GM12878 (cell line): ENCODE results near the gene EBPL. TPM values are rescaled to one million over a fixed set of nuclear protein-coding genes. Genes with fewer than 3 reads are reported as not detected.

ENCODE experiments used
- ATAC-seq: fragments of 200-7000 bp; cut with Tn5 transposase; 3 replicates; pipeline ENCODE4 v1.9.1; 2020; ENCODE audit warnings: mild to moderate bottlenecking, moderate library complexity
- BruUV-seq: library from RNA; stranded (reverse); fragments of 400-500 nt; replicated peaks from 2 replicates; lab custom pipeline; 2021; lab: Mats Ljungman, UMichigan
- CTCF ChIA-PET: fragments of 300-600 bp; sonication (Branson Sonifier 250); formaldehyde crosslinking; extraction: SDS; loops from one replicate; lab custom pipeline; 2021; ENCODE audit warnings: inconsistent platforms; lab: Yijun Ruan, JAX
- POLR2A ChIA-PET: fragments of 350-600 bp; formaldehyde crosslinking; extraction: SDS; loops from one replicate; lab custom pipeline; 2021; ENCODE audit warnings: inconsistent platforms; lab: Charles Lee
- RAD21 ChIA-PET: fragments of 300-600 bp; sonication (Branson Sonifier 250); formaldehyde crosslinking; loops from one replicate; lab custom pipeline; 2023; ENCODE audit warnings: antibody characterized with exemption; ENCODE audit not compliant: unreplicated experiment; lab: Charles Lee
- SMC1A ChIA-PET: fragments of 300-600 bp; sonication (Branson Sonifier 250); formaldehyde crosslinking; loops from one replicate; lab custom pipeline; 2023; ENCODE audit not compliant: unreplicated experiment, uncharacterized antibody; lab: Charles Lee
- DNase-seq: peaks from one replicate; pipeline ENCODE4 v3.0.0-alpha.2; 2011; ENCODE audit warnings: low read depth, low spot score
- FAIRE-seq: peaks from 3 replicates; lab custom pipeline; 2011; peaks lifted over from hg19 to GRCh38; lab: Jason Lieb, UNC
- H2AFZ ChIP-seq: 2 replicates; pipeline ENCODE4 v1.6.0; 2011; ENCODE audit warnings: low read depth, low read length, control low read depth; ENCODE audit not compliant: control insufficient read depth
- H3K27ac ChIP-seq: 2 replicates; pipeline ENCODE4 v1.5.1; 2011; ENCODE audit warnings: control low read depth; ENCODE audit not compliant: control insufficient read depth, insufficient read depth
- H3K27me3 ChIP-seq, 2 experiments: replicated peaks in 1 of 2; 2 replicates each; pipeline versions ENCODE4 v1.6.0 to v1.6.1; 2011; ENCODE audit warnings: low read length in 1 of 2; ENCODE audit not compliant: control insufficient read depth in 2 of 2, insufficient read depth in 2 of 2
- H3K36me3 ChIP-seq, 2 experiments: 2 replicates each; pipeline ENCODE4 v1.5.1; 2011; ENCODE audit warnings: low read length in 1 of 2; ENCODE audit not compliant: control insufficient read depth in 2 of 2, insufficient read depth in 2 of 2
- H3K4me1 ChIP-seq: 2 replicates; pipeline ENCODE4 v1.6.1; 2011; ENCODE audit warnings: mild to moderate bottlenecking, low read length, moderate library complexity, mixed read lengths; ENCODE audit not compliant: control insufficient read depth, insufficient read depth
- H3K4me2 ChIP-seq: 2 replicates; pipeline ENCODE4 v1.6.0; 2011; ENCODE audit warnings: control low read depth; ENCODE audit not compliant: control insufficient read depth, insufficient read depth
- H3K4me3 ChIP-seq: fragments of 200-600 bp; sonication (generic); 2 replicates; pipeline ENCODE4 v1.5.1; 2016
- H3K79me2 ChIP-seq: 2 replicates; pipeline ENCODE4 v1.6.0; 2011; ENCODE audit warnings: low read length; ENCODE audit not compliant: control insufficient read depth, insufficient read depth
- H3K9ac ChIP-seq: 2 replicates; pipeline ENCODE4 v1.8.0; 2011; ENCODE audit warnings: low read length, control low read depth, mixed read lengths; ENCODE audit not compliant: control insufficient read depth, insufficient read depth
- H3K9me3 ChIP-seq: replicated peaks from 3 replicates; pipeline ENCODE4 v1.5.1; 2011; ENCODE audit warnings: mild to moderate bottlenecking, low read length; ENCODE audit not compliant: control insufficient read depth, insufficient read depth
- H4K20me1 ChIP-seq: 2 replicates; pipeline ENCODE4 v1.6.0; 2011; ENCODE audit not compliant: control insufficient read depth, insufficient read depth
- BCLAF1 ChIP-seq: fragments of 450-650 bp; IDR thresholded peaks from 2 replicates; pipeline ENCODE4 v1.6.1; 2017; ENCODE audit warnings: antibody characterized with exemption, mild to moderate bottlenecking, moderate library complexity
- CTCF ChIP-seq, 3 experiments: IDR thresholded peaks in 2 of 3; conservative IDR thresholded peaks in 1 of 3; 2 replicates each; pipeline ENCODE4 v1.5.1; 2011; ENCODE audit warnings: low read depth in 3 of 3, low read length in 3 of 3, mild to moderate bottlenecking in 3 of 3, control low read depth in 2 of 3, moderate library complexity in 2 of 3, inconsistent platforms in 1 of 3, mixed read lengths in 1 of 3; ENCODE audit not compliant: control insufficient read depth in 2 of 3, insufficient read depth in 1 of 3; ENCODE audit errors: extremely low read depth in 1 of 3
- CUX1 ChIP-seq: IDR thresholded peaks from 2 replicates; pipeline ENCODE4 v1.6.1; 2012; ENCODE audit warnings: improper control_type of control experiment, low read depth, low read length; ENCODE audit not compliant: insufficient replicate concordance
- MYB ChIP-seq: fragments of 150-350 bp; IDR thresholded peaks from 2 replicates; pipeline ENCODE4 v1.6.1; 2014; ENCODE audit warnings: mild to moderate bottlenecking, low read depth, low read length, borderline replicate concordance
- NFYA ChIP-seq: IDR thresholded peaks from 2 replicates; pipeline ENCODE4 v1.6.1; 2011; ENCODE audit warnings: low read depth, mild to moderate bottlenecking, low read length, improper control_type of control experiment, borderline replicate concordance
- POLR2A ChIP-seq: IDR thresholded peaks from 2 replicates; pipeline ENCODE4 v1.6.1; 2011; ENCODE audit warnings: low read depth, mild to moderate bottlenecking, low read length
- RCOR1 ChIP-seq: conservative IDR thresholded peaks from 2 replicates; pipeline ENCODE4 v1.6.1; 2012; ENCODE audit warnings: low read depth, low read length, improper control_type of control experiment
- RELA ChIP-seq: fragments of 450-650 bp; IDR thresholded peaks from 2 replicates; pipeline ENCODE4 v1.8.0; 2014; ENCODE audit warnings: borderline replicate concordance; ENCODE audit not compliant: partially characterized antibody
- TCF12 ChIP-seq: IDR thresholded peaks from 2 replicates; pipeline ENCODE4 v1.6.1; 2011; ENCODE audit warnings: low read depth, mild to moderate bottlenecking, low read length
- ZBED1 ChIP-seq: IDR thresholded peaks from 2 replicates; pipeline ENCODE4 v1.6.1; 2016; ENCODE audit warnings: borderline replicate concordance
- WGBS: methylation state at CpG from one replicate; pipeline ENCODE4 v1.1.6; 2016; ENCODE audit warnings: low lambda C conversion rate; ENCODE audit not compliant: insufficient replicate concordance, insufficient coverage; ENCODE audit errors: missing lambda C conversion rate; 5-methylcytosine and 5-hydroxymethylcytosine counted together
- in situ Hi-C: fragments of 300-500 bp; cut with MboI; formaldehyde crosslinking; loops from 9 replicates; pipeline ENCODE4 v1.14.3; 2018; ENCODE audit warnings: mixed read lengths
- intact Hi-C: fragments of 100-400 bp; cut with micrococcal nuclease; formaldehyde crosslinking; loops from one replicate; pipeline ENCODE4 v1.14.2; 2022; ENCODE audit not compliant: unreplicated experiment
- polyA plus RNA-seq, 11 experiments: library from polyadenylated mRNA; depleted of rRNA in 4 of 11; unstranded in 6 of 11; stranded (reverse) in 5 of 11; fragments of >200 nt; fragmentation: Nextera tagmentation in 4 of 11; fragmentation: Illumina TruSeq in 1 of 11; extraction: Ambion mirVana in 4 of 11; extraction: Trizol in 1 of 11; gene quantifications; 1 replicate in 1 of 11; 2 replicates in 10 of 11; pipeline versions ENCODE4 v1.2.1 to v1.2.3, GENCODE V29; 2011 to 2016; ENCODE audit warnings: inconsistent platforms in 2 of 11, missing spikeins in 2 of 11, low read depth in 1 of 11
- total RNA-seq, 4 experiments: library from RNA; depleted of rRNA in 3 of 4; stranded (reverse); fragments of >200 nt in 3 of 4; fragmentation: Illumina TruSeq in 1 of 4; extraction: Trizol in 1 of 4; gene quantifications; 2 replicates each; pipeline versions ENCODE4 v1.2.1 to v1.2.3, GENCODE V29; 2013 to 2021

EBPL gene
- total and polyA plus RNA-seq, 10 of the 15 experiments (the other 5 are each of a cell fraction or from before 2014, with no cell fraction given), result 6.2 to 72.8 (median 43.5) TPM

GRCh38 chr13:49629947-49630346, 61.3 kb downstream of the EBPL start (continued):
- no peak for TF ChIP-seq CUX1
- no peak for TF ChIP-seq NFYA
- no peak for TF ChIP-seq MYB

- ChIA-PET RAD21 (interaction anchor here (1.2 to 1.6 kb wide), 3 partner anchors 9 to 174 kb away, joined by 3 to 5 read pairs (median 3); no protein-coding TSS in a partner anchor), SMC1A (interaction anchor here (1.2 to 5.8 kb wide), 6 partner anchors 9 to 186 kb away, joined by 3 to 24 read pairs (median 6); no protein-coding TSS in a partner anchor), CTCF (interaction anchor here (0.9 to 1.9 kb wide), 3 partner anchors 8 to 188 kb away, joined by 3 to 7 read pairs (median 4); no protein-coding TSS in a partner anchor), POLR2A (interaction anchor here (0.6 to 2.1 kb wide), 3 partner anchors 24 to 186 kb away, joined by 3 to 6 read pairs (median 3); partner anchors contain the start of genes CAB39L, KPNA3 and SETDB2)
- in situ Hi-C loops (no loop called here), intact Hi-C loops (no loop called here)
- H3K27ac ChIP-seq, result peak overlapping the region; percentile 14; the same call in 1 of the 2 replicates
- peaks cover 3% of the 10 kb centered on the region; the same call in 1 of the 2 replicates for H3K4me1 ChIP-seq
- WGBS, result 21% methylated on average over 8 of the region's 8 CpGs
- no peaks in the 10 kb centered on the region for H3K9me3 ChIP-seq
- H3K79me2 ChIP-seq, result peaks cover 7% of the 10 kb centered on the region
- ATAC-seq, result peak; percentile 23
- H3K4me3 ChIP-seq, result peak overlapping the region; percentile 81
- BruUV-seq, result no TSS peak
- peak overlapping the region; percentile 90 for H3K4me2 ChIP-seq
- H3K36me3 ChIP-seq, result 0 out of 4 replicates have a peak, but pooled peaks cover 0 to 2% of the 10 kb centered on the region in 2 experiments
- H3K27me3 ChIP-seq, result no peaks in the 10 kb centered on the region
- DNase-seq, result no peak
- H3K9ac ChIP-seq, result peak overlapping the region; percentile 62; the same call in 1 of the 2 replicates
- H4K20me1 ChIP-seq, result no peaks in the 10 kb centered on the region
- H2AFZ ChIP-seq, result no peak overlapping the region
- FAIRE-seq, result no peak
- TF ChIP-seq POLR2A (no peak), CTCF (IDR thresholded peaks at IDR 0.05 in 2 of 3, conservative IDR thresholded peaks at IDR 0.05 in 1 of 3; ENCODE audit: control insufficient read depth in 2 of 3, extremely low read depth in 1 of 3, insufficient read depth in 1 of 3, low read depth in 3 of 3, low read length in 3 of 3) (no peak), BCLAF1 (no peak), TCF12 (no peak), RCOR1 (no peak), ZBED1 (no peak), RELA (no peak)
Observed at GRCh38 chr13:49629196-49629938, 61.9 kb downstream of the EBPL start.
